Activated T-cell treated with anti-CD3 and anti-CD28 coated beads for 4 hours (primary cell): ENCODE measurements around the gene MNAT1.

Experiments
- DNase-seq: peaks from one replicate; pipeline ENCODE4 v3.0.0-alpha.2; 2020

MNAT1 gene

GRCh38 chr14:60972295-60972694 lies 237.7 kb downstream of the MNAT1 start:
- no peak for DNase-seq

- DNase-seq: no peak
These were observed 238.5 kb downstream of the MNAT1 start for GRCh38 chr14:60973070-60973469.

GRCh38 chr14:60974090-60974651 lies 239.6 kb downstream of the MNAT1 start:
- DNase-seq: no peak

- DNase-seq: no peak
These were observed 241.0 kb downstream of the MNAT1 start for GRCh38 chr14:60975551-60975950.

GRCh38 chr14:60977847-60978246 lies 243.3 kb downstream of the MNAT1 start:
- DNase-seq: no peak

GRCh38 chr14:60980811-60981632 lies 246.5 kb downstream of the MNAT1 start, which contains the start of the genes SLC38A6 and TRMT5:
Gene SLC38A6 (plus strand): TSS chr14:60981245. CDS start chr14:60981278, 33 bp downstream.
Gene TRMT5 (minus strand): TSS chr14:60981079. CDS start chr14:60980973, 106 bp downstream.
- peak; percentile 93 for DNase-seq

- no peak for DNase-seq
These were observed 247.3 kb downstream of the MNAT1 start for GRCh38 chr14:60981633-60982455.

GRCh38 chr14:60984196-60984595 lies 249.6 kb downstream of the MNAT1 start:
- DNase-seq: no peak

- no peak for DNase-seq
These were observed 251.9 kb downstream of the MNAT1 start for GRCh38 chr14:60986500-60986899.

- DNase-seq: no peak
These were observed 255.0 kb downstream of the MNAT1 start for GRCh38 chr14:60989599-60989998.

- no peak for DNase-seq
These were observed 264.1 kb downstream of the MNAT1 start for GRCh38 chr14:60998617-60999016.

GRCh38 chr14:60999536-60999935 lies 265.0 kb downstream of the MNAT1 start:
- no peak for DNase-seq

GRCh38 chr14:61003571-61003970 lies 269.0 kb downstream of the MNAT1 start:
- no peak for DNase-seq

GRCh38 chr14:61019537-61019936 lies 285.0 kb downstream of the MNAT1 start:
- no peak for DNase-seq
